GM23248 (cell line): ENCODE measurements around the gene TSPAN9. TPM values are rescaled to one million over a fixed set of nuclear protein-coding genes. Genes with fewer than 3 reads are reported as not detected.

ENCODE experiments used
- DNase-seq: peaks from one replicate; pipeline ENCODE4 v3.0.0-alpha.2; 2015
- H2AFZ ChIP-seq: fragments of 200-600 bp; sonication (generic); 2 replicates; pipeline ENCODE4 v1.6.1; 2016; ENCODE audit warnings: antibody characterized with exemption
- H3F3A ChIP-seq: fragments of 200-600 bp; sonication (generic); 2 replicates; pipeline ENCODE4 v1.6.1; 2016; ENCODE audit warnings: mild to moderate bottlenecking, antibody characterized with exemption, mixed run types; ENCODE audit not compliant: insufficient read depth
- H3K27ac ChIP-seq: fragments of 200-600 bp; sonication (generic); 2 replicates; pipeline ENCODE4 v1.5.1; 2016; ENCODE audit warnings: mild to moderate bottlenecking
- H3K27me3 ChIP-seq: fragments of 200-600 bp; sonication (generic); replicated peaks from 2 replicates; pipeline ENCODE4 v1.6.1; 2016; ENCODE audit warnings: mild to moderate bottlenecking; ENCODE audit not compliant: insufficient read depth
- H3K36me3 ChIP-seq: fragments of 200-600 bp; sonication (generic); 2 replicates; pipeline ENCODE4 v1.6.1; 2016; ENCODE audit warnings: low read depth, mild to moderate bottlenecking
- H3K4me1 ChIP-seq: fragments of 200-600 bp; sonication (generic); 2 replicates; pipeline ENCODE4 v1.6.1; 2016; ENCODE audit warnings: mild to moderate bottlenecking; ENCODE audit not compliant: insufficient read depth
- H3K4me2 ChIP-seq: fragments of 200-600 bp; sonication (generic); one replicate; pipeline ENCODE4 v1.6.1; 2016; ENCODE audit warnings: mild to moderate bottlenecking; ENCODE audit not compliant: unreplicated experiment
- H3K4me3 ChIP-seq: fragments of 200-600 bp; sonication (generic); 2 replicates; pipeline ENCODE4 v1.5.1; 2016; ENCODE audit warnings: mild to moderate bottlenecking
- H3K79me2 ChIP-seq: fragments of 200-600 bp; sonication (generic); 2 replicates; pipeline ENCODE4 v1.6.1; 2016; ENCODE audit warnings: mild to moderate bottlenecking; ENCODE audit not compliant: insufficient read depth
- H3K9ac ChIP-seq: fragments of 200-600 bp; sonication (generic); 2 replicates; pipeline ENCODE4 v1.6.1; 2016; ENCODE audit warnings: mild to moderate bottlenecking
- H3K9me2 ChIP-seq: fragments of 200-600 bp; sonication (generic); 2 replicates; pipeline ENCODE4 v1.6.1; 2016; ENCODE audit warnings: mixed run types, mild to moderate bottlenecking, moderate library complexity; ENCODE audit not compliant: insufficient read depth
- H3K9me3 ChIP-seq: fragments of 200-600 bp; sonication (generic); one replicate; pipeline ENCODE4 v1.6.1; 2017; ENCODE audit warnings: low read depth
- H4K20me1 ChIP-seq: fragments of 200-600 bp; sonication (generic); 2 replicates; pipeline ENCODE4 v1.6.0; 2016; ENCODE audit not compliant: insufficient read depth
- EZH2 ChIP-seq: fragments of 200-600 bp; sonication (generic); IDR thresholded peaks from 2 replicates; pipeline ENCODE4 v1.6.1; 2018; ENCODE audit warnings: antibody characterized with exemption, mild to moderate bottlenecking; ENCODE audit not compliant: insufficient read depth, poor library complexity, severe bottlenecking
- EZH2phosphoT487 ChIP-seq: fragments of 200-600 bp; sonication (generic); IDR thresholded peaks from 2 replicates; pipeline ENCODE4 v1.6.1; 2018; ENCODE audit warnings: antibody characterized with exemption, moderate library complexity, mild to moderate bottlenecking, low read depth; ENCODE audit not compliant: insufficient read depth
- WGBS, 2 experiments: methylation state at CpG; one replicate each; pipeline ENCODE4 v1.1.6; 2015 to 2017; ENCODE audit warnings: low lambda C conversion rate in 2 of 2, low coverage in 1 of 2; ENCODE audit errors: missing lambda C conversion rate in 2 of 2; 5-methylcytosine and 5-hydroxymethylcytosine counted together
- in situ Hi-C: fragments of 300-500 bp; cut with MboI; formaldehyde crosslinking; loops from 2 replicates; pipeline ENCODE4 v1.15.0; 2020
- polyA plus RNA-seq: library from polyadenylated mRNA; unstranded; fragments of >200 nt; fragmentation: Nextera tagmentation; extraction: Ambion mirVana; gene quantifications from 2 replicates; pipeline ENCODE4 v1.2.1, GENCODE V29; 2016
- total RNA-seq: library from RNA; depleted of rRNA; stranded (reverse); fragments of >200 nt; shearing (Covaris generic); gene quantifications from 2 replicates; pipeline ENCODE4 v1.2.3, GENCODE V29; 2014

Gene TSPAN9
- total and polyA plus RNA-seq, 2 experiments from 2014 or later, result 9.5 to 14.4 TPM

DNA sequence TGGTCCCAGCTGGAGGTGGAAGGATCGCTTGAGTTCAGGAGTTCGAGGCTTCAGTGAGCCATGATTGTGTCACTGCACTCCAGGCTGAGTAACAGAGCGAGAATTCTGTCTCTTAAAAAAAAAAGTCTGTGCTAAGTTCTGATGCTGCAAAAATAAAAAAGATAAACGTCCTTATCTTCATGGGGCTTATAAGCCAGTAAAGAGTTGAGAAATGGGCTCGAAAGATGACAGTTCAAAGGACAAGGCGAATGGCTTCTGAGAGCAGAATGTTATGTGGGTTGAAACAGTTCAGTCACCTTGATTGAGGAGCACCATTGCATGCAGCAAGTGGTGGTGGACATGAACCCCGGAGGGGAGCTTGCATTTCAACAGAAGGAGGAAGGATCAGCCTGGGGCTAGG lies 4.7 kb downstream of the TSPAN9 start:
- Histone ChIP-seq H2AFZ (no peak overlapping the region), H3K9me3 (no peaks in the 10 kb centered on the region), H3K9me2 (no peaks in the 10 kb centered on the region), H3K4me2 (no peak overlapping the region), H3K36me3 (no peaks in the 10 kb centered on the region), H3K4me1 (peaks cover 4% of the 10 kb centered on the region; the same call in 1 of the 2 replicates), H3K27ac (no peak overlapping the region), H4K20me1 (no peaks in the 10 kb centered on the region), H3K4me3 (no peak overlapping the region), H3K79me2 (no peaks in the 10 kb centered on the region; the same call in 1 of the 2 replicates), H3K27me3 (no peaks in the 10 kb centered on the region), H3F3A (no peaks in the 10 kb centered on the region), H3K9ac (no peak overlapping the region)
- 59 to 62% methylated on average over 7 of the region's 7 CpGs for WGBS, 2 experiments
- peak; percentile 15 for DNase-seq
- no peak for TF ChIP-seq EZH2
- in situ Hi-C loops, result no loop called here

- H3K27me3 ChIP-seq, result no peaks in the 10 kb centered on the region
- no peak overlapping the region for H3K4me3 ChIP-seq
- no peaks in the 10 kb centered on the region for H4K20me1 ChIP-seq
- H3K79me2 ChIP-seq, result no peaks in the 10 kb centered on the region; the same call in 1 of the 2 replicates
- no peak for DNase-seq
- H3K27ac ChIP-seq, result no peak overlapping the region
- TF ChIP-seq EZH2, result no peak
- TF ChIP-seq EZH2phosphoT487, result no peak
- H3K4me1 ChIP-seq, result peaks cover under 1% of the 10 kb centered on the region; the same call in 1 of the 2 replicates
- no peaks in the 10 kb centered on the region for H3K9me2 ChIP-seq
- H3F3A ChIP-seq, result no peaks in the 10 kb centered on the region
- H3K4me2 ChIP-seq, result no peak overlapping the region
- in situ Hi-C loops, result no loop called here
- 62 to 65% methylated on average over 6 of the region's 6 CpGs for WGBS, 2 experiments
- H3K9me3 ChIP-seq, result no peaks in the 10 kb centered on the region
- H3K36me3 ChIP-seq, result no peaks in the 10 kb centered on the region
- no peak overlapping the region for H3K9ac ChIP-seq
- H2AFZ ChIP-seq, result no peak overlapping the region
Observed at GRCh38 chr12:3083241-3083920, 6.2 kb downstream of the TSPAN9 start.

DNA sequence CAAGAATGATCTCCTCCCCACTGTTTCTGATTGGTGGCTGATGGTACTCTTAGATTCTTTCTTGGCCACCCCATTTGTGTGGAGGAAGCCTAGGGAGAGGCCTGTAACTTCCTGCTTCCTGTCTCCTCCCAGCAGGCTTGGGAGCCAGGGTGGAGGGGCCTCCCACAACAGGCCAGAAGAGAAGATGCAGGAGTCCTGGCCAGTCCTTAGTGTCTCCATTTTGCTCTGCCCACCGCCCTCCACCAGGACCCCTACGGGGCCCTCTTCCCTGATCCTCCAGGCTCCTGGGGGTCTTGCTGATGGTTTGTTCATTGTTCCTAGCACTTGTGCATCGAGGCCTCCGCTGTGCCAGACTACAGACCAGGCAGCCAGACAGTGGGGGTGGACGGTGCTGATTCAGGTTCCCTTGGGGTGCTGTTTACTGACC lies 6.8 kb downstream of the TSPAN9 start:
- Histone ChIP-seq H3K4me3 (no peak overlapping the region), H3K36me3 (no peaks in the 10 kb centered on the region), H3K9ac (no peak overlapping the region), H3K9me2 (no peaks in the 10 kb centered on the region), H3K4me2 (no peak overlapping the region), H3F3A (no peaks in the 10 kb centered on the region), H3K9me3 (no peaks in the 10 kb centered on the region), H3K27me3 (no peaks in the 10 kb centered on the region), H3K79me2 (no peaks in the 10 kb centered on the region), H4K20me1 (no peaks in the 10 kb centered on the region), H3K27ac (no peak overlapping the region), H2AFZ (no peak overlapping the region), H3K4me1 (no peaks in the 10 kb centered on the region)
- in situ Hi-C loops, result no loop called here
- no peak for DNase-seq
- WGBS, 2 experiments, result 83 to 92% methylated on average over 5 of the region's 5 CpGs
- no peak for TF ChIP-seq EZH2phosphoT487
- TF ChIP-seq EZH2, result no peak

DNA sequence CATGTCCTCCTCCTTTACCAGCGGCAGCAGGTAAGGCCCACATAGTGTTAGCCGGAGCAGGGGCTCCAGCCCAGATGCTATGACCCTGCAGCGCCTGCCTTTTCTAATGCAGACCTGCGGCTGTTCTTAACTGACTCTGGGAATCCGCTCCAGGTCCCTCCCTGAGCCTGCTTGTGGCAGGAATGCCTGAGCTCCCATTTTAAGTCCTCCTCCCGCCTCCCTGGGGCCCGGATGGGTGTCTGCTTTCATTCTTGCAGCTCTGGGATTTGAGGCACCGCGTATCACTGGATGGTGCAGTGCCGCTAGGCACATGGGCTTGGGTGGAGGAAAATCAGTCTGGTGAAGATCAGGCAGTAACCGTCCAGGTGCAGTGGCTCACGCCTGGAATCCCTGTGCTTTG lies 7.6 kb downstream of the TSPAN9 start:
- H3K79me2 ChIP-seq, result no peaks in the 10 kb centered on the region
- H3K9ac ChIP-seq, result no peak overlapping the region
- no peaks in the 10 kb centered on the region for H4K20me1 ChIP-seq
- H3K4me1 ChIP-seq, result no peaks in the 10 kb centered on the region
- H3K9me2 ChIP-seq, result no peaks in the 10 kb centered on the region
- no peak overlapping the region for H3K4me3 ChIP-seq
- no peaks in the 10 kb centered on the region for H3F3A ChIP-seq
- no peak overlapping the region for H2AFZ ChIP-seq
- H3K27ac ChIP-seq, result no peak overlapping the region
- no peaks in the 10 kb centered on the region for H3K27me3 ChIP-seq
- DNase-seq, result no peak
- in situ Hi-C loops, result no loop called here
- no peaks in the 10 kb centered on the region for H3K9me3 ChIP-seq
- no peaks in the 10 kb centered on the region for H3K36me3 ChIP-seq
- H3K4me2 ChIP-seq, result no peak overlapping the region
- TF ChIP-seq EZH2 (no peak), EZH2phosphoT487 (no peak)
- WGBS, 2 experiments, result 94 to 97% methylated on average over 12 of the region's 12 CpGs
